GM18507 (cell line): ENCODE measurements around the gene CUEDC2.
A peak's percentile ranks its signal among the peaks of the same experiment; 100 is the strongest.

Experiments used
- DNase-seq: peaks from one replicate; pipeline ENCODE4 v3.0.0; 2011; ENCODE audit warnings: low read depth; ENCODE audit not compliant: insufficient read length; ENCODE audit errors: extremely low spot score
- FAIRE-seq: peaks from 2 replicates; lab custom pipeline; 2011; peaks lifted over from hg19 to GRCh38; lab: Jason Lieb, UNC

The CUEDC2 gene

GRCh38 chr10:102431452-102432124, 786 bp downstream of the CUEDC2 start:
- FAIRE-seq (no peak), DNase-seq (no peak)

- DNase-seq (no peak), FAIRE-seq (no peak)
These were observed 2.9 kb downstream of the CUEDC2 start for GRCh38 chr10:102429468-102429867.

GRCh38 chr10:102426803-102427287, 5.5 kb downstream of the CUEDC2 start:
- FAIRE-seq (no peak), DNase-seq (no peak)

- FAIRE-seq: no peak
- no peak for DNase-seq
These were observed 6.9 kb downstream of the CUEDC2 start for GRCh38 chr10:102425444-102425843.

GRCh38 chr10:102424916-102425315, 7.5 kb downstream of the CUEDC2 start:
- FAIRE-seq (no peak), DNase-seq (no peak)

GRCh38 chr10:102424145-102424544, 8.2 kb downstream of the CUEDC2 start:
- FAIRE-seq: no peak

GRCh38 chr10:102423372-102423968, 8.9 kb downstream of the CUEDC2 start:
- DNase-seq (no peak), FAIRE-seq (no peak)

More at GRCh38 chr10:102424145-102424544, 8.2 kb downstream of the CUEDC2 start:
- DNase-seq: no peak

- DNase-seq (no peak), FAIRE-seq (peak; percentile 84)
These were observed 9.7 kb downstream of the CUEDC2 start for GRCh38 chr10:102422545-102423129.

- DNase-seq: no peak
- FAIRE-seq: no peak
These were observed 10.4 kb downstream of the CUEDC2 start for GRCh38 chr10:102421757-102422512.

- FAIRE-seq (no peak), DNase-seq (no peak)
These were observed 10.9 kb downstream of the CUEDC2 start for GRCh38 chr10:102421507-102421756.

- FAIRE-seq: peak; percentile 96
- peak; percentile 96 for DNase-seq
These were observed 11.5 kb downstream of the CUEDC2 start, which contains the start of gene FBXL15 for GRCh38 chr10:102420714-102421506. Gene FBXL15, plus strand, starts transcription at chr10:102420836. Its CDS starts 294 bp downstream, at chr10:102421130.

- no peak for DNase-seq
- FAIRE-seq: no peak
These were observed 12.1 kb downstream of the CUEDC2 start for GRCh38 chr10:102420181-102420713.

- FAIRE-seq (peak; percentile 5), DNase-seq (no peak)
These were observed 12.8 kb downstream of the CUEDC2 start for GRCh38 chr10:102419269-102420180.

GRCh38 chr10:102418622-102419268, 13.6 kb downstream of the CUEDC2 start, which contains the start of gene PSD:
Gene PSD, minus strand, starts transcription at chr10:102418785. Its CDS starts 1,747 bp downstream, at chr10:102417038.
- DNase-seq: no peak
- FAIRE-seq: no peak

- no peak for DNase-seq
- no peak for FAIRE-seq
These were observed 15.7 kb downstream of the CUEDC2 start for GRCh38 chr10:102416695-102417094.

GRCh38 chr10:102416283-102416682, 16.1 kb downstream of the CUEDC2 start:
- no peak for FAIRE-seq
- no peak for DNase-seq

GRCh38 chr10:102414749-102415148, 17.6 kb downstream of the CUEDC2 start:
- DNase-seq: no peak
- FAIRE-seq: no peak
